ENCODE results near the gene GLS.
"Not testable (repeated sequence)": the region's sequence is repeated elsewhere in the genome, so short reads cannot be mapped to it uniquely, and the experiment has no call there.

GLS gene

GRCh38 chr2:190938771-190939335 lies 58.2 kb downstream of the GLS start:
- no peak for DNase-seq

- no peak for DNase-seq
These were observed 59.8 kb downstream of the GLS start for GRCh38 chr2:190940454-190940853.

- DNase-seq, result no peak
These were observed 61.0 kb downstream of the GLS start for GRCh38 chr2:190941571-190941970.

GRCh38 chr2:190942697-190943096 lies 62.1 kb downstream of the GLS start:
- no peak for DNase-seq

GRCh38 chr2:190943706-190944105 lies 63.1 kb downstream of the GLS start:
- DNase-seq, result no peak

GRCh38 chr2:190947141-190947540 lies 66.5 kb downstream of the GLS start:
- DNase-seq, result no peak

- no peak for DNase-seq
These were observed 67.2 kb downstream of the GLS start for GRCh38 chr2:190947711-190948251.

GRCh38 chr2:190948671-190949070 lies 68.0 kb downstream of the GLS start:
- DNase-seq, result no peak

- DNase-seq, result no peak
These were observed 70.0 kb downstream of the GLS start for GRCh38 chr2:190950566-190950991.

DNA sequence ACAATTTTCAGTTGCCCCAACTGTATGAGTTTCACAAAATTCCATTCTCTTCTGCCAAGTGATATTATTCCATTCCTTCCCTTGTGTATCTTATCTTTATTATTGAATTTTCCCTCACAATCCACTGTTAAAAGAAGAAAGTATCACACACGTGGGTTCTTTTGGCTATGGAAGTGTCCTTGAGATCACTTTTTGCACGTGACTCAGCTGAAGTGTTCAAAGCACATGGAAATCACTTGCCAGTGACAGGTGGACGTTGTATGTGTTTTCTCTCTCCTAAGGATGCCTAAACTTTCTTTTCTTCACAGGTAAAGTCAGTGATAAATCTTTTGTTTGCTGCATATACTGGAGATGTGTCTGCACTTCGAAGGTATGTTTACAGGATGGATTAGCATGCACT lies 72.6 kb downstream of the GLS start:
- no peak for DNase-seq

DNA sequence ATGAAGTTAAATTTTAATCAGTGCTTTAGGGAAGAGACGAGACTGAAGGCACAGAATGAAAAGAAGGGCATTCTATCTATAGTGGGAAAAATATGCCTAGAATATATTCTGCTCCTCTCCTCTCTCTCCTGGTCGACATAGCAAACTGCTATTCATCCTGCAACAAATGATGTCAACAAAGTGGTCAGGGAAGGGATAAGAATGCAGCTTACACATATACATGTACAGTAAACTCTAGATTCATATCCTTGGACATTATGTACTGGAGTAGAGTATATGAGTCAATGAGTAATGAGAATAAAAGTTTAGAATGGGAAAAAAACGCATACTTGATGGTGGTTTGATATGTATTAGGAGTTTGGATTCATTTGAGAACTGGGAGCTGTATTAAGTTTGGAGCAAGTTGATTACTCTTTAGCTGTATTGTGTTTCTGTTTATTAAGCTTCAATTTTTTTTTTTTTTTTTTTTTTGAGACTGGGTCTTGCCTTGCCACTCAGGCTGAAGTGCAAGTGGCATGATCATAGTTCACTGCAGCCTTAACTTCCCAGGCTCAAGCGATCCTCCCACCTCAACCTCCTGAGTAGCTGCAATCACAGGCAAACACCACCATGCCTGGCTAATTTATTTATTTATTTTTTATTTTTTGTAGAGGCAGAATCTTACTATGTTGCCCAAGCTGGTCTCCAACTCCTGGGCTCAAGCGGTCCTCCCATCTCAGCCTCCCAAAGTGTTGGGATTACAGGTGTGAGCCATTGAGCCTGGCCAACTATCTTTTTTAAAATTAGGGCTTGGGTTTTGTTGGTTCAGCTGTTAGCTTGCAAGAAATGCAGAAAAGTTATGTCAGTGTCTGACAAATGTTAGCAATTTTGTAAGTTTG lies 79.5 kb downstream of the GLS start:
- DNase-seq, result no peak

DNA sequence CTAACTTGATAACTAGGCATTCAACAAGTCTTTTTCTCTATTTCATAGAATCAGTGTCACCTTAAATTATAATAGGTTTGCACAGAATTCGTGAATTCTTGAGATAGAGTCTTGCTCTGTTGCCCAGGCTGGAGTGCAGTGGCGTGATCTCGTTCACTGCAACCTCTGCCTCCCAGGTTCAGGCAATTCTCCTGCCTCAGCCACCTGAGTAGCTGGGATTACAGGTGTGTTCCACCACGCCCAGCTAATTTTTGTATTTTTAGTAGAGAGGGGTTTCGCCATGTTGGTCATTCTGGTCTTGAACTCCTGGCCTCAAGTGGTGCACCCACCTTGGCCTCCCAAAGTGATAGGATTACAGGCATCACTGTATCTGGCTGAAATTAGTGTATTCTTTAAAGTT lies 80.5 kb downstream of the GLS start:
- not testable (repeated sequence) for DNase-seq

DNA sequence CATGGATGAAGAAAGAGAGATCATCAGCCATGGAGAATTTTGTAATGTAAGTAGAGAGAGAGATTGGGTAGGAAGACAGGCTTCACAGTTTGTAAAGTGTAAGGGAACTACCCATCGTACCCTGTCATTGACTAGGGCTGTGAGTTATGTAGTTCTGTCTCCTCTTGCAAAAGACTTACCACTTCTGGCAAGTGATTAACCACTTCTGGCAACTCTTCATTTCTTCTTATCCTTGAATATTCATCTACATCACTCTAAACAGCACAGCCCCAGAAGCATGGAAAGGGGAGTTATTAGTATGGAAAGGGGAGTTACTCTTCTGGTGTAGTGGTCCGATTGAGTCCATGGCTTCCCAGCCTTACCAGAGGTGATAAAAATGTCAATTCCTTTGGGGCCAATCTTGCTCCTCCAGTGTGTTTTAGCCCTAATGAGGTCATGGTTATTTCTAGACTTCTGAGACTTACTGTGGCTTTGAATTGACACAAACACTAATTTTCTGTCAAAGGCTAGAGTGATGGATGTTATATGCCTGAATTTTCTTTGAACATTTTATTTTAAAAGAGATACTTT lies 81.4 kb downstream of the GLS start:
- DNase-seq, result no peak

- no peak for DNase-seq
These were observed 82.5 kb downstream of the GLS start for GRCh38 chr2:190963088-190963487.

DNA sequence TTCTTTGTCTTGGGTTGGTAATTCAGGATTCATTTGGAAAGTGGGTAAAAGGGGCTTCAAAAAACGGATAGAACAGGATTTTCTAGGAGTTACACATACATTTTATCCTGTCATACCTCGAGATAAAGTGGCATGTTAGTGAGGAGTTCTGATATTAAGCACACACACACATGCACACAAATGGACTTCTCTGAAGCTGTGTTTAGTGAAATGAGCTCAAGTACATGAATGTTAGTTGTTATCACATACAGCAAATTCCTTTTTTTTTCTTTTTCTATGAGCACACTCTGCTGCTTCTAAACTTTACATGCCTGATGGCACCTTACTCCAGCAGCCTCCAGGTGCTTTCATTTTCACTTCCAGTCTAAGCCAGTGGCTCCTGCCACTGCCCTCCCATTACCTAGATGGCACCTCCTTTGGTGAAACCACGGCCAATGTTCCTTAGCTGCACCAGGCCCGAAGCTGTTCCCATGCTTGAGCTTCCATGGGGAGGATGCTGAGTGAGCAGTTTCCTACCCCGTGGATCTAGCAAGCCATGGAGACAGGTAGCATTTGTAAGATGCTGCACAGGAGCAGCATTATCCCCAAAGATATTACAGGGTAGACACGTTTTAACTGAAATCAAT lies 83.7 kb downstream of the GLS start:
- no peak for DNase-seq

- DNase-seq, result no peak
These were observed 85.1 kb downstream of the GLS start for GRCh38 chr2:190965580-190966222.

DNA sequence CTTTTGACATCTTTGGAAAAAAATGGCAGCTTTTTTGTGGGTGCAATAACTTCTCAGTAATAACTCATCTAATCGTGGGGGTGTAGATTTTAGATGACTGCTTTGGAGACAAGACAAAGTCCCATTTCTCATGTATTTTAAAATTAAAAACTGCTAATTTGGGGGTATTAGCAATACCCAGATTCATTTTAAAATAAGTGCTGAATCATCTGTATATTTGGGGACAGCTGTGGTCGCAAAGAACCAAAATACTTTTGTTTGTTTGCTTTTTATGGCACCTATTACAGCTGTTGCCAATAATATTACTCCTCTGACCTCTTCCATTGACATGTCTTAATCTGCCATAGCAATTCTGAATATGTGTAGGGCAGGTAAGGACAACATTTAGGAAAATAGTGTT lies 87.9 kb downstream of the GLS start:
- DNase-seq, result no peak

GRCh38 chr2:190970160-190970559 lies 89.5 kb downstream of the GLS start:
- no peak for DNase-seq

DNA sequence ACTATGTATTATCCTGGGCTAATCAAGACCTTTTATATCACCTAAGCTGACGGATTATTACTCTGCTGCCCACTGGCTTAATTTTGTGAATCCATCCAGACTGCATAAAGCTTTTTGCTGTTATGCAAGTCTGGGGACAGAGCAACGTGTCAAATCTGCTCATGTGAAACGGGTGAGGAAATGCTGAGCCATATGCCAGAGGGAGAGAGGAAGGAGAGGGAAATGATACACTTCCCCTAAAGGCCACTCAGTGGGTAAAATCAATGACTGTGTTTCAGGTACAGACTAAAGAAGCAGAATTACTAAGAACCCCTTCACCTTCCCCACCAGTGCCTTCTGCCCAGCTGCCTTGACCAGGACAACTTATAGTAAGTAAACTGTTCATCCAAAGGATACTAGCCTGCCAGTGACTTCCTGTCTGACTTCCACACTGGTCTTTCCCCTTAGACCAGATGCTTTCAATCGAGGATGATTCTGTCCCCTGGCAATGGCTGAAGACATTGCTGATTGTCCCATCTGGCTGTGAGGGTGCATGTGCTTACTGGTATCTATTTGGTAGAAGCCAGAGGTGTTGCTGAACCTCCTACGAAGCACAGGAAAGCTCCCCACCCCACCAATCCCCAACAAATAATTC lies 90.4 kb downstream of the GLS start:
- no peak for DNase-seq

- DNase-seq, result no peak
These were observed 91.6 kb downstream of the GLS start for GRCh38 chr2:190972213-190972612.

DNA sequence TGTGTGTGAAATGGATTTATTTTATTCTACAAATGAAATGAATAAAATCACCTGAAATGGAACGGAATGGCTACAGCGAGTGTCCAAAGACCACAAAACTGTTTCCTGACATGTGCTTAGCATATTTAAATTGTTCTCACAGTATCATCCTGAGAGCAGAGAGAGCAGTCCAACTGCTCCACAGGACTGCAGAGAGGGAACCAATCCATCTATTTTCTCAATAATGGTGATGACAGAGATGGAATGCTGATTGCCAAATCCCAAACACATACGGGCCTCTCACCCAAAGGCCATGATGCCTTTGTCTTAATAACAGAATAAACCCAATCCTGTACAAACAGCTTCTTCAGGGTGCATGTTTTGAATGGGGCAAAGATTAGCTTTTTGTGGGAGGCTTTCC lies 92.2 kb downstream of the GLS start:
- DNase-seq, result no peak

GRCh38 chr2:190973262-190973661 lies 92.6 kb downstream of the GLS start:
- DNase-seq, result no peak

Measured in activated T-cell treated with anti-CD3 and anti-CD28 coated beads for 4 hours (primary cell).